Neuron (in vitro differentiated cells): ENCODE measurements around the gene TM4SF4.

Experiments
- H2AFZ ChIP-seq: one replicate; pipeline ENCODE4 v1.6.1; 2013; ENCODE audit warnings: low read depth, mild to moderate bottlenecking, inconsistent platforms, low read length, moderate library complexity
- H3K27me3 ChIP-seq: one replicate; pipeline ENCODE4 v1.6.1; 2013; ENCODE audit warnings: low read length; ENCODE audit not compliant: insufficient read depth
- H3K36me3 ChIP-seq: one replicate; pipeline ENCODE4 v1.6.1; 2013; ENCODE audit warnings: low read length; ENCODE audit not compliant: insufficient read depth
- H3K4me1 ChIP-seq: one replicate; pipeline ENCODE4 v1.6.1; 2013; ENCODE audit warnings: low read length; ENCODE audit not compliant: insufficient read depth
- H3K4me3 ChIP-seq: 2 replicates; pipeline ENCODE4 v1.5.1; 2013; ENCODE audit warnings: mild to moderate bottlenecking, low read length, moderate library complexity
- H3K9me3 ChIP-seq: one replicate; pipeline ENCODE4 v1.6.1; 2013; ENCODE audit warnings: low read length

TM4SF4 gene

DNA sequence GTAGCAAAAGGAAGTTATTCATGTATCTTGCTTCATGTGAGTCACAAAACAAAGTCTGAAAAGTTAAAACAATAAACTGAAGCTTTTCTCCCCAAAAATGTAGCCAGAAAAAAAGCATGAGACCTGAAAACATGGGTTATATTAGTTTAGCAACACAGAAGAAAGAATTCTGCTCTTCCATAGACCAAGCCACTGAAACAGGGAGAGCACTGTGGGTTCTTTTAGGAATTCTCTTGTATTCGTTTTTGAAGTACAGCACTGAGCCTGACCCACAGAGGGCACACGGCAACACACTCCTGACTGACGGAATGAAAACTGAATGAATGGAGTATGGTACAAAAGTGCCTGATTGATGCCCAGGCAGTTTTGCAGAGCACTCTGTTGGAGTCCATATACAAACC, 66.6 kb downstream of the TM4SF4 start:
- no peak overlapping the region for H3K4me3 ChIP-seq
- H3K27me3 ChIP-seq = no peaks in the 10 kb centered on the region
- no peak overlapping the region for H2AFZ ChIP-seq
- H3K9me3 ChIP-seq = peaks cover 2% of the 10 kb centered on the region
- peaks cover 16% of the 10 kb centered on the region for H3K36me3 ChIP-seq
- H3K4me1 ChIP-seq = peaks cover 41% of the 10 kb centered on the region

DNA sequence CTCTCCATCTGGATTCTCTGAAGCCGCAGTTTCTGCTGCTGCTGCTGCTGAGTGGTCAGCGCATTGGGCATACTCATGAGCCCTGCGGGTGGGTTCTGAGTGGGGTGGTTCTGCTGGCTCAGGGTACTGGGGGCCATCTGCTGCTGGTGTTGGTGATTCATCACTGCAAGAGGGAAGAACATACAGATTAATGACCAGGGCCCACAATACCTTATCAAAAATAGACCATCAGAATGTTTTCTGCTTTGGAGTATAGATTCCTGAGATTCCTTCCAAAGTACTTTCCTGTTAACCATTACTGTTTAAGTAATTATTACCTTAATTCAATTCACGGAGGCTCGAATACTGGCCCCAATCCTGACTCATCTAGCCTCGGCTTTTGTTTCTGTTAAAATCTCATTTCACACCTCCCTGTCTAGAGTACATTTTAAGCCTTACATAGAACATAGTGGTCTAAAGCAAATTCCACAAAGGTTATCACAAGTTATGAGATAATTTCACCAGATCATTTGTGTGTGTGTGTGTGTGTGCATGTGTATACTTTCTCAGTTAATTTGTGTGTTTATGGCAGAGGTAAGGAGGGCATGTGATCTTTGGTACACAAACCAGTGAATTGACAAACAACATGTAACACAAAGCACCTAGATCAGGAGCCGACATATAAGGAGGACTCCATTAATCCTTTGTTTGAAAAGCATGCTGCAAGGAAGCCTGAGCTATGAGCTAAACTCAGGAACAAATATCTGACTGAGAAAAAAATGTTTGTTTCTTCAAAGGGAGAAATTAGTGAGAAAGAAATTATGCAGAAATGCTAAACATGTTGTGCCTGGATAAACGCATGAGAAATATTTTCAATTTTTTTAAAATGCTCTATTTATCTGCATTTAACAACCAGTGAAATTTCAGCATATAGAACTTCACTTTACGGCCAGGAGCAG, 68.1 kb downstream of the TM4SF4 start:
- no peak overlapping the region for H3K4me3 ChIP-seq
- no peaks in the 10 kb centered on the region for H3K27me3 ChIP-seq
- H3K9me3 ChIP-seq = peaks cover 2% of the 10 kb centered on the region
- no peak overlapping the region for H2AFZ ChIP-seq
- peaks cover 16% of the 10 kb centered on the region for H3K36me3 ChIP-seq
- peaks cover 27% of the 10 kb centered on the region for H3K4me1 ChIP-seq

DNA sequence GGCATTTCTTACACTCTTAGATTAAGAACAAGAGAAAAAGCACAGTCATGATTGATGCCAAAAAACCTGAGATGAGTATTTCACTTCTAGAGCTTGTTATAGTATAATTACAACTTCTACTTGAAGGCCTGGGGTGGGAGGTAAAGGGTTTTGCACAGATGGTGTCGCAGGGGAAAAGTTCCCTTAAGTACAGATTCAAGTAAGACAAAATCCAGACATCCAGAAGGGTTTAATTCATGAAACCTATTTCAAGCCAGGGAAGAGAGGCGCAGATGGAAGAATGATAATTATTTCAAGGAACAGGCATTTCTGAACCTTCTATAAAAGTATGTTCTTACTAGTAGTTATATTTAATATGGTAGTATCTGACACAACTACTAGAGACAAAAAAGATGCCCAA, 70.6 kb downstream of the TM4SF4 start:
- Histone ChIP-seq H3K27me3 (no peaks in the 10 kb centered on the region), H3K9me3 (peaks cover 2% of the 10 kb centered on the region), H2AFZ (no peak overlapping the region), H3K36me3 (peaks cover 20% of the 10 kb centered on the region), H3K4me3 (no peak overlapping the region), H3K4me1 (peaks cover 13% of the 10 kb centered on the region)

DNA sequence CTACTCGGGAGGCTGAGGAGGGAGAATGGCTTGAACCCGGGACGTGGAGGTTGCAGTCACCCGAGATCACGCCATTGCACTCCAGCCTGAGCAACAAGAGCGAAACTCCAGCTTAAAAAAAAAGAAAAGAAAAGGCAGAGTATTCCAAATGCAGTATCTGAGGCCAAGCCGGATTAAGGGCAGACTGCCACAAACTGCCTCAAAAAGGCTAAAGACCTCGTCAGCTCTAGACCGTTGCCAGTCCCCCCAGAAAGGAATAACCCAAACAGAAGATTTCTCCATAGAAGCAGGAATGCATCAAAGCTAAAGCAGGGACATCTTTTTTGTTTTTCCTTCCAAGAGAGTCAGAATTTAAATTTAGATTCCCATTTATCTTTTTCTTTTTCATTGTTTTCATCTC, 72.9 kb downstream of the TM4SF4 start:
- no peaks in the 10 kb centered on the region for H3K4me1 ChIP-seq
- no peaks in the 10 kb centered on the region for H3K9me3 ChIP-seq
- H2AFZ ChIP-seq = no peak overlapping the region
- H3K27me3 ChIP-seq = no peaks in the 10 kb centered on the region
- H3K4me3 ChIP-seq = no peak overlapping the region
- H3K36me3 ChIP-seq = peaks cover 5% of the 10 kb centered on the region

DNA sequence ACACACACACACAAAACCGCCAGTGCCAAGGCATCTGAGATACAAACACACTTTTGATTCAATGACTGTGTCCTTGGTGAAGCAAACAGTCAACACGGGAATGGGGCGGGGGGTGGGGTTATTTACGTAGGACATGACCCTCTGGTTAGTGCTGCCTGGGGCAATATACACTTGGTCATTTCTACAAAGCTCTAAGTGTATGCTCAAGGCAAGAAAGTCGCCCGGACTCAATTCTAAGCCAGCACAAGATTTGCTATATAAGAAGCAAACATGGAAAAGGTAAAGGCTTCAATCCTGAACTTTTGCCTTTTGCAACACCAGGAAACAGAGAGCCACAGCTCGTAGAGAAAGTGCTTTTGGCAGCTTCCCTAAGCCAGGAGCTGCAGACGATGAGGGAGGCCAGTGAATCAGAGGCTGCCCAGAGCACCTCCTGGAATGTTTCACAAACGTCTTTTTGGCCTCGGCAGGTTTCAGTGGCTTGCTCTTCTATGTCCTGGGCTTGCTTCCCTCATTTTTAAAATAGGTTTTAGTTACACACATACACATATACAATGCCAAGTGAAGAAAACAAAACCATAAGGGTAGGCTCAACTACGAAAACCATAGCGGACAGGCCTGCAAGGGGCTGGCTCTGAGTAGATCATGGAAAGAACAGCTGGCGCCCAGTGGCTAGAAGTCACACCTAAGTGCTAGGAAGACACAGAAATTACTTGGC, 73.6 kb downstream of the TM4SF4 start:
- H3K4me1 ChIP-seq = no peaks in the 10 kb centered on the region
- peaks cover 3% of the 10 kb centered on the region for H3K36me3 ChIP-seq
- no peaks in the 10 kb centered on the region for H3K9me3 ChIP-seq
- no peak overlapping the region for H3K4me3 ChIP-seq
- H3K27me3 ChIP-seq = no peaks in the 10 kb centered on the region
- H2AFZ ChIP-seq = no peak overlapping the region

DNA sequence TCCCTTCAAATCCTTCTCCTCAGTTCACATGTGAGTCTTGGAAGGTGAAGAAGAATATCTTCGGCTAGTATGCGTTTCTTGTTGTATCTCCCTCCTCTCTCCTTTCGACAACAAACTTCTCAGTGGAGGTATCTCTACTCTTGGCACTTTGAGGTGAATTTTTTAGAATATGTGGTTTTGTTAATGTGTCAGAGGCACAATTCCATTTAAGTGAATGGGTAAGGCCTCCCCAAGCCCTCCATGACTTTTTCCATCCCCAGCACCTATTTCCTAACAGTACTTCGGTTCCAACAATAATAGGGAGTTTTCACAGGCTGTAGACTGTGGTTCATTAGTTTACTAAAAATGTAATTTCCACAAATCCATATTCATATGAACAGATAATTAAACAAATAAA, 74.2 kb downstream of the TM4SF4 start:
- H3K36me3 ChIP-seq = peaks cover 3% of the 10 kb centered on the region
- H3K27me3 ChIP-seq = no peaks in the 10 kb centered on the region
- peaks cover 4% of the 10 kb centered on the region for H3K4me1 ChIP-seq
- no peaks in the 10 kb centered on the region for H3K9me3 ChIP-seq
- no peak overlapping the region for H3K4me3 ChIP-seq
- H2AFZ ChIP-seq = no peak overlapping the region

DNA sequence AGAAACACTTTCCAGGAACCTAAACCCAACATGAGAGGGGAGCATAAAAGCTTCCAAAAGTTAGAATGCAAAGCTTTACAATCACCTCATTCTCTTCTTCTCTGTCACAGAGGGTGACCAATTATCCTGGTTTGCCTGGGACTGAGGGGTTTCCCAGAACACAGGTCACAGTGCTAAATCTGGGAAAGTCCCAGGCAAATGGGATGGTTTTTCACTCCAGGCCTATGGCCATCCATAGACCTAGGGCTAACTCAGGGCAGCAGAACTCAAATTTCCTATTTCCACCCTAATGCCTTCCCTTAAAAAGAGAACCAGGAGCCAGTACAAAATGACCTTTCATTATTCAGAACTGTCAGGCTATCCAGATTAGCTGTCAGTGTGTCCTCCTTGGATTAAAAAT, 77.0 kb downstream of the TM4SF4 start:
- peaks cover 3% of the 10 kb centered on the region for H3K36me3 ChIP-seq
- peaks cover 23% of the 10 kb centered on the region for H3K4me1 ChIP-seq
- no peak overlapping the region for H2AFZ ChIP-seq
- no peaks in the 10 kb centered on the region for H3K27me3 ChIP-seq
- no peak overlapping the region for H3K4me3 ChIP-seq
- H3K9me3 ChIP-seq = no peaks in the 10 kb centered on the region

DNA sequence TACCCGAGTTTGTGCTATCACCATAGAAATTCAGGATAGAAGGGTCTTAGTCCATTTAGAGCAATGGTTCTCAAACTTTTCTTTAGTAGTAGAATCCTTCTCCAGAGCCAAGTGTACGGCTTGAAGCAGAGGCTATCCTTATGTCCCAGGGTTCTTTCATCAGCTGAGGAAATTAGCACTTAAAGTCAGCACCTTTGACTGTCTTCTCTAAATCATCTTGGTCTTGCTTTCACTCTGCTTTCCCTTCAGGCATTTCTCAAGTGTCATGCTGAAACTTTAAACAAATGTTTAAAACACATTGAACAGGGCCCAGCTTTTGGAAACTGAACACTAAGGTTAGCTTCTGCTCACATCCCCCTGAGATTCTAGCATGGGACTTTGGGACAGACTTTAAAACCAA, 78.2 kb downstream of the TM4SF4 start:
- H3K36me3 ChIP-seq = peaks cover 3% of the 10 kb centered on the region
- H3K27me3 ChIP-seq = no peaks in the 10 kb centered on the region
- H3K9me3 ChIP-seq = no peaks in the 10 kb centered on the region
- H2AFZ ChIP-seq = no peak overlapping the region
- peaks cover 23% of the 10 kb centered on the region for H3K4me1 ChIP-seq
- H3K4me3 ChIP-seq = no peak overlapping the region
